Karpas-422 (cell line): ENCODE measurements around the gene SPAG16. TPM values are rescaled to one million over a fixed set of nuclear protein-coding genes. Genes with fewer than 3 reads are reported as not detected.

Experiments
- DNase-seq: peaks from one replicate; pipeline ENCODE4 v3.0.0-alpha.2; 2015
- H2AFZ ChIP-seq: fragments of 200-600 bp; sonication (generic); 2 replicates; pipeline ENCODE4 v1.6.1; 2014; ENCODE audit warnings: antibody characterized with exemption, low read length, mixed read lengths
- H3K27ac ChIP-seq: fragments of 200-600 bp; sonication (generic); 2 replicates; pipeline ENCODE4 v1.5.1; 2014; ENCODE audit warnings: mild to moderate bottlenecking, low read length, moderate library complexity
- H3K27me3 ChIP-seq: fragments of 200-600 bp; sonication (generic); 2 replicates; pipeline ENCODE4 v1.6.1; 2014; ENCODE audit warnings: low read length, mixed read lengths
- H3K36me3 ChIP-seq: fragments of 200-600 bp; sonication (generic); 2 replicates; pipeline ENCODE4 v1.6.1; 2014; ENCODE audit warnings: low read length, mixed read lengths; ENCODE audit not compliant: insufficient read depth
- H3K4me1 ChIP-seq: fragments of 200-600 bp; sonication (generic); 2 replicates; pipeline ENCODE4 v1.6.1; 2014; ENCODE audit warnings: mild to moderate bottlenecking, low read length, mixed read lengths
- H3K4me2 ChIP-seq: fragments of 200-600 bp; sonication (generic); 2 replicates; pipeline ENCODE4 v1.6.1; 2014; ENCODE audit warnings: low read length, low read depth, mild to moderate bottlenecking; ENCODE audit not compliant: poor library complexity, severe bottlenecking
- H3K4me3 ChIP-seq: fragments of 200-600 bp; sonication (generic); 2 replicates; pipeline ENCODE4 v1.5.1; 2014; ENCODE audit warnings: mild to moderate bottlenecking, antibody characterized with exemption, low read length, mixed read lengths
- H3K79me2 ChIP-seq: fragments of 200-600 bp; sonication (generic); 2 replicates; pipeline ENCODE4 v1.6.1; 2014; ENCODE audit warnings: mild to moderate bottlenecking, low read length, mixed read lengths
- H3K9ac ChIP-seq: fragments of 200-600 bp; sonication (generic); 2 replicates; pipeline ENCODE4 v1.6.0; 2014; ENCODE audit warnings: low read length
- H3K9me2 ChIP-seq: fragments of 200-600 bp; sonication (generic), shearing (Covaris generic); replicated peaks from 2 replicates; pipeline ENCODE4 v1.6.0; 2014; ENCODE audit warnings: mild to moderate bottlenecking, low read length, moderate library complexity; ENCODE audit not compliant: insufficient read depth
- H3K9me3 ChIP-seq: fragments of 300-700, 200-600 bp; sonication (generic); 2 replicates; pipeline ENCODE4 v1.6.1; 2014; ENCODE audit warnings: low read length, mixed read lengths
- H4K20me1 ChIP-seq: fragments of 200-600 bp; sonication (generic); 2 replicates; pipeline ENCODE4 v1.6.1; 2014; ENCODE audit warnings: mild to moderate bottlenecking, antibody characterized with exemption, low read length, low read depth; ENCODE audit not compliant: insufficient read depth
- small RNA-seq: library from RNA; depleted of rRNA; stranded (forward); fragments of <200 nt; gene quantifications from one replicate; pipeline ENCODE3, GENCODE V24; 2014
- total RNA-seq: library from RNA; depleted of rRNA; stranded (reverse); fragments of >200 nt; shearing (Covaris generic); gene quantifications from 2 replicates; pipeline ENCODE4 v1.2.3, GENCODE V29; 2014; ENCODE audit warnings: low replicate concordance; rRNA removed

The SPAG16 gene
- total RNA-seq, 1 experiment from 2014 or later: 67.8 TPM

- Histone ChIP-seq H3K36me3 (no peaks in the 10 kb centered on the region), H3K4me2 (no peak overlapping the region), H3K9me3 (no peaks in the 10 kb centered on the region), H2AFZ (no peak overlapping the region), H3K9me2 (no peaks in the 10 kb centered on the region), H4K20me1 (no peaks in the 10 kb centered on the region), H3K79me2 (no peaks in the 10 kb centered on the region), H3K4me3 (no peak overlapping the region), H3K27me3 (no peaks in the 10 kb centered on the region), H3K27ac (no peak overlapping the region), H3K4me1 (no peaks in the 10 kb centered on the region), H3K9ac (no peak overlapping the region)
- no peak for DNase-seq
Observed at GRCh38 chr2:214450118-214450894, 1166.0 kb downstream of the SPAG16 start.

- H3K4me3 ChIP-seq: no peak overlapping the region
- DNase-seq: no peak
- H4K20me1 ChIP-seq: no peaks in the 10 kb centered on the region
- H2AFZ ChIP-seq: no peak overlapping the region
- no peaks in the 10 kb centered on the region for H3K9me3 ChIP-seq
- H3K36me3 ChIP-seq: no peaks in the 10 kb centered on the region
- no peak overlapping the region for H3K9ac ChIP-seq
- no peaks in the 10 kb centered on the region for H3K27me3 ChIP-seq
- H3K4me2 ChIP-seq: no peak overlapping the region
- no peaks in the 10 kb centered on the region for H3K4me1 ChIP-seq
- H3K9me2 ChIP-seq: no peaks in the 10 kb centered on the region
- H3K27ac ChIP-seq: no peak overlapping the region
- no peaks in the 10 kb centered on the region for H3K79me2 ChIP-seq
Observed at GRCh38 chr2:214451516-214452275, 1167.4 kb downstream of the SPAG16 start.

Small RNA genes lying within 50 kb of the gene (small RNA-seq; reads per million reads assigned to genes)
- gene MIR4438: not detected

Other genes starting within 250 kb of the SPAG16 start
- 0.54 and 1.3 TPM in 2 replicates for gene IKZF2, start 132.9 kb upstream of the SPAG16 start, total RNA-seq